HG03039 (cell line): Measurements from ENCODE around the gene HUWE1.
A peak's percentile ranks its signal among the peaks of the same experiment; 100 is the strongest.
"Not testable (repeated sequence)": the region's sequence is repeated elsewhere in the genome, so short reads cannot be mapped to it uniquely, and the experiment has no call there.

Experiments used
- ATAC-seq: cut with Tn5 transposase; IDR thresholded peaks from one replicate; pipeline ENCODE4 v1.9.1; 2021; ENCODE audit warnings: mild to moderate bottlenecking, moderate library complexity; ENCODE audit not compliant: unreplicated experiment

The HUWE1 gene

GRCh38 chrX:53686151-53686885, at the start of gene HUWE1:
Gene HUWE1 (minus strand): TSS chrX:53686719. CDS start chrX:53654107, 32,612 bp downstream.
- peak; percentile 30 for ATAC-seq

- ATAC-seq, result peak; percentile 67
These were observed 46.3 kb upstream of the HUWE1 start for GRCh38 chrX:53732797-53733196.

- ATAC-seq, result no peak
These were observed 43.2 kb upstream of the HUWE1 start for GRCh38 chrX:53729751-53730150.

- ATAC-seq, result no peak
These were observed 42.0 kb upstream of the HUWE1 start for GRCh38 chrX:53728506-53728905.

- ATAC-seq, result no peak
These were observed 38.4 kb upstream of the HUWE1 start for GRCh38 chrX:53724872-53725271.

GRCh38 chrX:53723381-53723780, 36.9 kb upstream of the HUWE1 start:
- no peak for ATAC-seq

- not testable (repeated sequence) for ATAC-seq
These were observed 35.1 kb upstream of the HUWE1 start for GRCh38 chrX:53721610-53722009.

- not testable (repeated sequence) for ATAC-seq
These were observed 33.1 kb upstream of the HUWE1 start for GRCh38 chrX:53719666-53720065.

- ATAC-seq, result no peak
These were observed 31.6 kb upstream of the HUWE1 start for GRCh38 chrX:53718073-53718472.

GRCh38 chrX:53717205-53717604, 30.7 kb upstream of the HUWE1 start:
- no peak for ATAC-seq

GRCh38 chrX:53716328-53717088, 30.0 kb upstream of the HUWE1 start:
- ATAC-seq, result no peak

- no peak for ATAC-seq
These were observed 28.9 kb upstream of the HUWE1 start for GRCh38 chrX:53715346-53715924.

GRCh38 chrX:53714580-53715345, 28.2 kb upstream of the HUWE1 start:
- ATAC-seq, result peak; percentile 58

GRCh38 chrX:53713987-53714579, 27.6 kb upstream of the HUWE1 start:
- no peak for ATAC-seq

GRCh38 chrX:53711436-53711835, 24.9 kb upstream of the HUWE1 start:
- ATAC-seq, result no peak

GRCh38 chrX:53704854-53705253, 18.3 kb upstream of the HUWE1 start:
- ATAC-seq, result no peak

GRCh38 chrX:53704294-53704693, 17.8 kb upstream of the HUWE1 start:
- ATAC-seq, result no peak

GRCh38 chrX:53695946-53696549, 9.5 kb upstream of the HUWE1 start:
- no peak for ATAC-seq

GRCh38 chrX:53694642-53695041, 8.1 kb upstream of the HUWE1 start:
- no peak for ATAC-seq

- no peak for ATAC-seq
These were observed 1.8 kb upstream of the HUWE1 start for GRCh38 chrX:53688300-53688699.
